Ishikawa (cell line): ENCODE results near the gene TOMM20.

ENCODE experiments used
- EP300 ChIP-seq: IDR thresholded peaks from 2 replicates; pipeline ENCODE4 v1.6.1; 2012; ENCODE audit warnings: borderline replicate concordance
- FOXM1 ChIP-seq: IDR thresholded peaks from 2 replicates; pipeline ENCODE4 v1.6.1; 2012; ENCODE audit warnings: low read depth, borderline replicate concordance
- REST ChIP-seq: IDR thresholded peaks from 2 replicates; pipeline ENCODE4 v1.6.1; 2012; ENCODE audit warnings: low read depth, mild to moderate bottlenecking
- TAF1 ChIP-seq: IDR thresholded peaks from 2 replicates; pipeline ENCODE4 v1.6.1; 2012; ENCODE audit warnings: low read depth, mild to moderate bottlenecking
- TCF12 ChIP-seq: IDR thresholded peaks from 2 replicates; pipeline ENCODE4 v1.6.1; 2012; ENCODE audit warnings: low read depth
- USF1 ChIP-seq: IDR thresholded peaks from 2 replicates; pipeline ENCODE4 v1.6.1; 2012

GRCh38 chr1:235108185-235108593, 20.4 kb downstream of the TOMM20 start:
- TF ChIP-seq TAF1: no peak
- no peak for TF ChIP-seq EP300
- TF ChIP-seq USF1: no peak
- TF ChIP-seq REST: no peak
- no peak for TF ChIP-seq FOXM1
- no peak for TF ChIP-seq TCF12
